ENCODE measurements around the gene PPP4R3B. TPM values are rescaled to one million over a fixed set of nuclear protein-coding genes. Genes with fewer than 3 reads are reported as not detected.

PPP4R3B gene
- 40.8 TPM for total RNA-seq (2021; ENCODE audit: unreplicated experiment)
- 11.8 and 14.1 TPM in 2 replicates for polyA plus RNA-seq (2012)
- percentile 86 among the genes with signal in this experiment for Bru-seq, nascent RNA
- BruChase-seq, experiment 1, labeled RNA remaining after a 6-hour chase: percentile 90 among the genes with signal in this experiment
- percentile 87 among the genes with signal in this experiment for BruChase-seq, experiment 2, labeled RNA remaining after a 2-hour chase
- long read RNA-seq, full-length matches to known transcripts: 36 of 103 reads
- long read RNA-seq, partial matches to known transcripts: 25 of 103 reads
- long read RNA-seq, other reads (novel, unspliced or antisense): 42 of 103 reads

GRCh38 chr2:55617175-55618024 lies at the start of gene PPP4R3B:
PPP4R3B (minus strand) TSS chr2:55617622; CDS start chr2:55617285, 337 bp downstream.
- H3K9ac ChIP-seq (ENCODE audit: low read length): peak within 1 kb of the TSS; percentile 98
- peaks cover 5 to 11% of the 10 kb centered on the region in 2 experiments for H3K4me1 ChIP-seq (ENCODE audit: control insufficient read depth in 1 of 2, insufficient read depth in 2 of 2, low read length in 2 of 2)
- TF ChIP-seq SP1 (IDR thresholded peaks at IDR 0.05; ENCODE audit: low read depth): peak; percentile 90
- TF ChIP-seq SRF (IDR thresholded peaks at IDR 0.05; ENCODE audit: low read depth): no peak; the same call in 1 of the 2 replicates
- peak; percentile 71 for TF ChIP-seq POLR2A (IDR thresholded peaks at IDR 0.05; ENCODE audit: borderline replicate concordance, extremely low read depth, insufficient read depth, insufficient read length)
- peak; percentile 42 for TF ChIP-seq TCF7L2 (IDR thresholded peaks at IDR 0.05; ENCODE audit: borderline replicate concordance, extremely low read depth, insufficient read depth, insufficient read length)
- TF ChIP-seq EZH2phosphoT487 (IDR thresholded peaks at IDR 0.05; ENCODE audit: borderline replicate concordance): no peak
- peak; percentile 69 for TF ChIP-seq EGR1 (IDR thresholded peaks at IDR 0.05; ENCODE audit: low read depth)
- TF ChIP-seq ZNF274 (IDR thresholded peaks at IDR 0.05; ENCODE audit: low read depth, low read length): no peak
- TF ChIP-seq JUND (IDR thresholded peaks at IDR 0.05): peak; percentile 18; the same call in 1 of the 2 replicates
- peak; percentile 87 for TF ChIP-seq ZFX (IDR thresholded peaks at IDR 0.05)
- peak; percentile 99 for TF ChIP-seq ZBTB33 (IDR thresholded peaks at IDR 0.05; ENCODE audit: extremely low read depth, insufficient replicate concordance, low read length)
- TF ChIP-seq YY1 (IDR thresholded peaks at IDR 0.05; ENCODE audit: extremely low read depth, insufficient replicate concordance, low read depth, low read length): peak; percentile 95
- TF ChIP-seq POLR2AphosphoS5 (IDR thresholded peaks at IDR 0.05; ENCODE audit: low read depth, low read length): peak; percentile 82
- no peak for TF ChIP-seq ATF3 (IDR thresholded peaks at IDR 0.05)
- no peak for TF ChIP-seq CEBPB (IDR thresholded peaks at IDR 0.05; ENCODE audit: low read depth)
- TF ChIP-seq MAX (IDR thresholded peaks at IDR 0.05): peak; percentile 97
- peak; percentile 96 for TF ChIP-seq ELF1 (IDR thresholded peaks at IDR 0.05; ENCODE audit: borderline replicate concordance, low read depth)
- TF ChIP-seq SIN3A (IDR thresholded peaks at IDR 0.05; ENCODE audit: low read depth): peak; percentile 93
- TF ChIP-seq CBX3 (IDR thresholded peaks at IDR 0.05; ENCODE audit: low read depth): peak; percentile 96
- TF ChIP-seq CTCF (IDR thresholded peaks at IDR 0.05 in 2 of 3, conservative IDR thresholded peaks at IDR 0.05 in 1 of 3; ENCODE audit: borderline replicate concordance in 1 of 3, insufficient read depth in 1 of 3, low read depth in 2 of 3, low read length in 2 of 3): peak in 1 of 3 experiments; percentile 30; a peak in 1 of 6 replicates
- no peak for TF ChIP-seq EZH2 (IDR thresholded peaks at IDR 0.05)
- no peaks in the 10 kb centered on the region for H3K9me2 ChIP-seq (ENCODE audit: insufficient read depth)
- POLR2A ChIA-PET: interaction anchor here (0.7 to 1.4 kb wide), 3 partner anchors 13 to 98 kb away, joined by 3 to 4 read pairs (median 3); partner anchors contain the start of gene CFAP36
- peak within 1 kb of the TSS; percentile 88 for H3K27ac ChIP-seq (ENCODE audit: low read depth, low read length)
- H3K27me3 ChIP-seq (ENCODE audit: insufficient read depth, low read length): no peaks in the 10 kb centered on the region
- H3K9me3 ChIP-seq (ENCODE audit: control insufficient read depth in 1 of 2, insufficient read depth in 1 of 2, low read depth in 1 of 2, low read length in 2 of 2): no peaks in the 10 kb centered on the region
- RAD21 ChIA-PET (ENCODE audit: low non-redundant PET in 1 of 2, low total read pairs in 2 of 2, uncharacterized antibody in 2 of 2, unreplicated experiment in 2 of 2): no interaction called here
- CTCF ChIA-PET: interaction anchor here (1.1 to 1.5 kb wide), 2 partner anchors 343 to 718 kb away, joined by 3 to 6 read pairs; no protein-coding TSS in a partner anchor
- intact Hi-C loops (cut with micrococcal nuclease): loop anchor here (2.0 to 5.0 kb wide), 3 partner anchors 200 to 385 kb away; partner anchors contain the start of genes CCDC88A, CLHC1, MTIF2 and RPS27A
- BruUV-seq (replicated peaks): TSS peak; percentile 57
- peak; percentile 84 for ATAC-seq
- peak within 1 kb of the TSS; percentile 81 to 87 for H3K4me3 ChIP-seq (replicated peaks in 1 of 2; ENCODE audit: low read depth in 1 of 2, low read length in 2 of 2)
- H3K36me3 ChIP-seq (ENCODE audit: control insufficient read depth in 1 of 2, insufficient read depth in 2 of 2, low read length in 2 of 2): peaks cover 14 to 16% of the 10 kb centered on the region in 2 experiments; a peak in 3 of 4 replicates
- peaks cover 65% of the 10 kb centered on the region for H3K79me2 ChIP-seq (ENCODE audit: insufficient read depth, low read length)
- peak within 1 kb of the TSS; percentile 81 for H3K4me2 ChIP-seq (ENCODE audit: low read length)
- peak; percentile 98 for DNase-seq (ENCODE audit: low read depth, low spot score)
- no peaks in the 10 kb centered on the region; the same call in 1 of the 2 replicates for H4K20me1 ChIP-seq (ENCODE audit: insufficient read depth)
- H2AFZ ChIP-seq (ENCODE audit: low read depth, low read length, poor library complexity, severe bottlenecking): no peak within 1 kb of the TSS

Measured in HCT116 (cell line).